Calu3 (cell line): Measurements from ENCODE around the gene NETO1. TPM values are rescaled to one million over a fixed set of nuclear protein-coding genes. Genes with fewer than 3 reads are reported as not detected.

ENCODE experiments used
- BruUV-seq: library from RNA; stranded (reverse); fragments of 400-500 nt; replicated peaks from 2 replicates; lab custom pipeline; 2021; lab: Mats Ljungman, UMichigan
- CTCF ChIA-PET: fragments of 300-600 bp; sonication (Branson Sonifier 250); formaldehyde crosslinking; loops from one replicate; lab custom pipeline; 2022; ENCODE audit warnings: antibody characterized with exemption; lab: Charles Lee
- DNase-seq: peaks from one replicate; pipeline ENCODE4 v3.0.0; 2022
- H3K27ac Mint-ChIP-seq: one replicate; pipeline ENCODE4 v1.8.0; 2022; ENCODE audit warnings: mixed read lengths; ENCODE audit not compliant: unreplicated experiment
- H3K27me3 Mint-ChIP-seq: one replicate; pipeline ENCODE4 v1.8.0; 2022; ENCODE audit warnings: mixed read lengths; ENCODE audit not compliant: unreplicated experiment
- H3K36me3 Mint-ChIP-seq: one replicate; pipeline ENCODE4 v1.8.0; 2022; ENCODE audit warnings: mild to moderate bottlenecking, moderate library complexity, mixed read lengths; ENCODE audit not compliant: insufficient read depth, unreplicated experiment
- H3K4me1 Mint-ChIP-seq: one replicate; pipeline ENCODE4 v1.8.0; 2022; ENCODE audit warnings: mild to moderate bottlenecking, low read depth, mixed read lengths; ENCODE audit not compliant: unreplicated experiment
- H3K4me3 Mint-ChIP-seq: one replicate; pipeline ENCODE4 v1.8.0; 2022; ENCODE audit warnings: mild to moderate bottlenecking, low read depth, moderate library complexity, mixed read lengths; ENCODE audit not compliant: unreplicated experiment
- H3K9me3 Mint-ChIP-seq: one replicate; pipeline ENCODE4 v1.8.0; 2022; ENCODE audit warnings: low read depth, mixed read lengths; ENCODE audit not compliant: unreplicated experiment
- CTCF ChIP-seq: fragments of 200-600 bp; IDR thresholded peaks from one replicate; pipeline ENCODE4 v1.8.0; 2022; ENCODE audit warnings: antibody characterized with exemption; ENCODE audit not compliant: unreplicated experiment
- intact Hi-C: fragments of 100-400 bp; cut with micrococcal nuclease; formaldehyde crosslinking; loops from one replicate; pipeline ENCODE4 v1.10.0; 2022; ENCODE audit not compliant: unreplicated experiment
- total RNA-seq: library from RNA; stranded (reverse); gene quantifications from 2 replicates; pipeline ENCODE4 v1.2.3, GENCODE V29; 2022

Gene NETO1
- total RNA-seq, 1 experiment from 2014 or later = not detected

DNA sequence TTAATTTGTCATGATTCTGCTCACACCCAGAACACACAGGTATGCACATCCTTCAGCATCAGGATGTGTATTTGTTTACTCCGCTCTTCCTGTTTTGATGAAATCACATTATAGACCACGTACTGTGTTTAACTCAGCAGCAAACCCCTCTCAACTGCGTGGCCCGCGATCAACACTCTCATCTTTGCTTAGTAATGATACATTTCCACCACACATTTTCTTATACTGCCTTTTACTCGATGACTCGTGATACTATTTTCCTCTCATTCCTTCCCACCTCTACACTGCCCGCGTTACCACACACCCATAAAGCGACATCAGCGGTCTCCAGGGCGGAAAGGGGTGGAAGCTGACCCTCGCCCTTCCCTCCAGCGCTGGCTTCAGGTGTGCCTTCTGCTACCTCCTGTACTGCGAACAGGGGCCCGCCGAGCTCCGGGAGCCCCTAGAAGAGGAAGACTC, 1.3 kb downstream of the NETO1 start:
- DNase-seq = no peak
- Mint-ChIP-seq H3K4me3 (no peak overlapping the region), H3K36me3 (no peaks in the 10 kb centered on the region), H3K4me1 (no peaks in the 10 kb centered on the region), H3K9me3 (peaks cover 6% of the 10 kb centered on the region), H3K27me3 (no peaks in the 10 kb centered on the region), H3K27ac (no peak overlapping the region)
- CTCF ChIA-PET = interaction anchor here (0.7 kb wide), 1 partner anchor 412 kb away, joined by 3 read pairs; no protein-coding TSS in a partner anchor
- intact Hi-C loops = no loop called here
- TF ChIP-seq CTCF = no peak
- BruUV-seq = no TSS peak

- DNase-seq = no peak
- no peak overlapping the region for H3K4me3 Mint-ChIP-seq
- intact Hi-C loops = no loop called here
- CTCF ChIA-PET = no interaction called here
- no peak overlapping the region for H3K27ac Mint-ChIP-seq
- no peaks in the 10 kb centered on the region for H3K4me1 Mint-ChIP-seq
- no peaks in the 10 kb centered on the region for H3K27me3 Mint-ChIP-seq
- H3K9me3 Mint-ChIP-seq = peaks cover 6% of the 10 kb centered on the region
- no peak for TF ChIP-seq CTCF
- no peaks in the 10 kb centered on the region for H3K36me3 Mint-ChIP-seq
- BruUV-seq = no TSS peak
Observed at GRCh38 chr18:72863754-72864153, 4.0 kb downstream of the NETO1 start.

DNA sequence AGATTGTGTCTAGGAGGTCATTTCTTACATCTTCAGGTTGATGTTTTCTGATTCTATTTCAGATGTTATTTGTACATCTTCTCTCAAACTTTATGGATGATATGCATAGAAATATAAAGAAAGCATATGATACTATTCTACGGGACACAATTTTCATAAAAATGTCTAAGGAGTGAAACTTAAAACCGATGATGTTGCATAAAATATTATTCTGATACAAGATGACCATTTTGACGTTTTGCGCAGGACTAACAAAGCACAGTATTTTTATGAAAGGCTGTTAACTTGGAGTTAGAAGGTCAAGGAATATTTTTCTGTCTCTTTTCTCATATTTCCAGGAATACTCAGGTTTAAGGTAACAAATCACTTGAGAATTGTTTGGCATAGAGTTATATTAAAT, 8.7 kb downstream of the NETO1 start:
- DNase-seq = no peak
- H3K36me3 Mint-ChIP-seq = peaks cover 4% of the 10 kb centered on the region
- no peak for TF ChIP-seq CTCF
- no TSS peak for BruUV-seq
- intact Hi-C loops = loop anchor here (10.0 kb wide), 1 partner anchor 276 kb away; no protein-coding TSS in a partner anchor
- no peaks in the 10 kb centered on the region for H3K4me1 Mint-ChIP-seq
- CTCF ChIA-PET = no interaction called here
- no peak overlapping the region for H3K4me3 Mint-ChIP-seq
- H3K27me3 Mint-ChIP-seq = no peaks in the 10 kb centered on the region
- H3K27ac Mint-ChIP-seq = no peak overlapping the region
- H3K9me3 Mint-ChIP-seq = no peaks in the 10 kb centered on the region

- Mint-ChIP-seq H3K36me3 (no peaks in the 10 kb centered on the region), H3K27me3 (no peaks in the 10 kb centered on the region), H3K9me3 (peaks cover 16% of the 10 kb centered on the region), H3K27ac (no peak overlapping the region), H3K4me3 (no peak overlapping the region), H3K4me1 (peaks cover 27% of the 10 kb centered on the region)
- DNase-seq = no peak
- no peak for TF ChIP-seq CTCF
- CTCF ChIA-PET = no interaction called here
- BruUV-seq = no TSS peak
- intact Hi-C loops = loop anchor here (10.0 kb wide), 1 partner anchor 285 kb away; no protein-coding TSS in a partner anchor
Observed at GRCh38 chr18:72849671-72850070, 18.1 kb downstream of the NETO1 start.
